ENCODE measurements around the gene CYGB.
"Not testable (repeated sequence)": the region's sequence is repeated elsewhere in the genome, so short reads cannot be mapped to it uniquely, and the experiment has no call there.

CYGB gene

GRCh38 chr17:76536511-76537287 is 810 bp downstream of the CYGB start:
- H3K4me3 ChIP-seq (ENCODE audit: insufficient read depth, low read length, poor library complexity, severe bottlenecking): no peak overlapping the region
- H3K4me2 ChIP-seq (ENCODE audit: low read depth, low read length, poor library complexity, severe bottlenecking): no peak overlapping the region
- H3K36me3 ChIP-seq (ENCODE audit: low read length): no peaks in the 10 kb centered on the region
- no peak overlapping the region for H3K27ac ChIP-seq (ENCODE audit: low read depth, low read length)
- H2AFZ ChIP-seq (ENCODE audit: low read depth, low read length, severe bottlenecking): no peak overlapping the region
- H3F3A ChIP-seq (ENCODE audit: insufficient read depth): no peaks in the 10 kb centered on the region
- no peaks in the 10 kb centered on the region for H3K79me2 ChIP-seq (ENCODE audit: insufficient read depth, low read length)
- H3K27me3 ChIP-seq (ENCODE audit: low read length): no peaks in the 10 kb centered on the region
- no peak overlapping the region for H3K9ac ChIP-seq (ENCODE audit: low read length)
- no peaks in the 10 kb centered on the region for H4K20me1 ChIP-seq (ENCODE audit: low read depth, low read length)
- no peaks in the 10 kb centered on the region for H3K9me2 ChIP-seq (replicated peaks; ENCODE audit: insufficient read depth, low read length)
- no peaks in the 10 kb centered on the region for H3K9me3 ChIP-seq (ENCODE audit: insufficient read depth, low read length)
- TF ChIP-seq CTCF (IDR thresholded peaks at IDR 0.05; ENCODE audit: insufficient read depth, low read length, poor library complexity, severe bottlenecking) (no peak), EZH2phosphoT487 (conservative IDR thresholded peaks at IDR 0.05; ENCODE audit: low read length) (no peak)

- Histone ChIP-seq H4K20me1 (ENCODE audit: low read depth, low read length) (no peaks in the 10 kb centered on the region), H3F3A (ENCODE audit: insufficient read depth) (no peaks in the 10 kb centered on the region), H3K9ac (ENCODE audit: low read length) (no peak overlapping the region), H3K4me3 (ENCODE audit: insufficient read depth, low read length, poor library complexity, severe bottlenecking) (no peak overlapping the region), H3K27ac (ENCODE audit: low read depth, low read length) (no peak overlapping the region), H3K4me2 (ENCODE audit: low read depth, low read length, poor library complexity, severe bottlenecking) (no peak overlapping the region), H3K9me2 (replicated peaks; ENCODE audit: insufficient read depth, low read length) (no peaks in the 10 kb centered on the region), H3K36me3 (ENCODE audit: low read length) (no peaks in the 10 kb centered on the region), H3K79me2 (ENCODE audit: insufficient read depth, low read length) (no peaks in the 10 kb centered on the region), H3K27me3 (ENCODE audit: low read length) (no peaks in the 10 kb centered on the region), H2AFZ (ENCODE audit: low read depth, low read length, severe bottlenecking) (no peak overlapping the region), H3K9me3 (ENCODE audit: insufficient read depth, low read length) (no peaks in the 10 kb centered on the region)
- TF ChIP-seq EZH2phosphoT487 (conservative IDR thresholded peaks at IDR 0.05; ENCODE audit: low read length): no peak
- TF ChIP-seq CTCF (IDR thresholded peaks at IDR 0.05; ENCODE audit: insufficient read depth, low read length, poor library complexity, severe bottlenecking): no peak
These were observed 1.6 kb downstream of the CYGB start for GRCh38 chr17:76535788-76536510.

GRCh38 chr17:76534831-76535732 is 2.4 kb downstream of the CYGB start:
- H3K9me3 ChIP-seq (ENCODE audit: insufficient read depth, low read length): no peaks in the 10 kb centered on the region
- no peak overlapping the region for H2AFZ ChIP-seq (ENCODE audit: low read depth, low read length, severe bottlenecking)
- H3K4me2 ChIP-seq (ENCODE audit: low read depth, low read length, poor library complexity, severe bottlenecking): no peak overlapping the region
- H3K27ac ChIP-seq (ENCODE audit: low read depth, low read length): no peak overlapping the region
- no peak overlapping the region for H3K9ac ChIP-seq (ENCODE audit: low read length)
- H4K20me1 ChIP-seq (ENCODE audit: low read depth, low read length): no peaks in the 10 kb centered on the region
- no peaks in the 10 kb centered on the region for H3K36me3 ChIP-seq (ENCODE audit: low read length)
- H3K9me2 ChIP-seq (replicated peaks; ENCODE audit: insufficient read depth, low read length): no peaks in the 10 kb centered on the region
- H3F3A ChIP-seq (ENCODE audit: insufficient read depth): no peaks in the 10 kb centered on the region
- no peaks in the 10 kb centered on the region for H3K27me3 ChIP-seq (ENCODE audit: low read length)
- H3K4me3 ChIP-seq (ENCODE audit: insufficient read depth, low read length, poor library complexity, severe bottlenecking): no peak overlapping the region
- H3K79me2 ChIP-seq (ENCODE audit: insufficient read depth, low read length): no peaks in the 10 kb centered on the region
- TF ChIP-seq EZH2phosphoT487 (conservative IDR thresholded peaks at IDR 0.05; ENCODE audit: low read length): no peak
- TF ChIP-seq CTCF (IDR thresholded peaks at IDR 0.05; ENCODE audit: insufficient read depth, low read length, poor library complexity, severe bottlenecking): no peak

GRCh38 chr17:76533640-76534359 is 3.7 kb downstream of the CYGB start:
- not testable (repeated sequence) for H3K27me3 ChIP-seq (ENCODE audit: low read length); H4K20me1 ChIP-seq (ENCODE audit: low read depth, low read length); H3K27ac ChIP-seq (ENCODE audit: low read depth, low read length); H3K4me3 ChIP-seq (ENCODE audit: insufficient read depth, low read length, poor library complexity, severe bottlenecking); H3K9me3 ChIP-seq (ENCODE audit: insufficient read depth, low read length); H3K4me2 ChIP-seq (ENCODE audit: low read depth, low read length, poor library complexity, severe bottlenecking); H3F3A ChIP-seq (ENCODE audit: insufficient read depth); H3K9me2 ChIP-seq (replicated peaks; ENCODE audit: insufficient read depth, low read length); H3K9ac ChIP-seq (ENCODE audit: low read length); H3K79me2 ChIP-seq (ENCODE audit: insufficient read depth, low read length); H3K36me3 ChIP-seq (ENCODE audit: low read length); H2AFZ ChIP-seq (ENCODE audit: low read depth, low read length, severe bottlenecking)
